Stimulated activated CD8-positive, alpha-beta memory T cell treated with anti-CD3 and anti-CD28 coated beads, Interleukin-7, amount 100 ng/mL, for 24 hours (primary cell): Measurements from ENCODE around the gene UACA.

Experiments
- DNase-seq: peaks from one replicate; pipeline ENCODE4 v3.0.0-alpha.2; 2020; ENCODE audit warnings: low read depth

Gene UACA

DNA sequence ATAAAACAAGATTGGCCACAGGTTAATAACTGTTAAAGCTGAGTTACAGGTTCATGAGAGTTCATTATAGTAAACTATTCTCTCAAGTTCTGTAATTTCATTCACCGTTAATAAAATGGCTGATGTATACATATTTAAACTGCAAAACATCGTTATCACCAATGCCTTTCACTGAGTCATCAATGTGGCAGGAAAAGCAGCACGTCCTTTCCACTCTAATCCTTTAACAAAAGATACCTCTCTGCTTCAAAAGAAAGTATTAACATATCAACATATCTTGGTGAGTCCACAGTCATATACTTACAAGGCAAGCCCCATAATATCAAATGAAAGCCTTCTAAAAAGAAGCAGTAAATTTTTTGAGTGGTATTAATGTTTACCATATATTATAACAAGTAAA, 54.5 kb downstream of the UACA start:
- no peak for DNase-seq

DNA sequence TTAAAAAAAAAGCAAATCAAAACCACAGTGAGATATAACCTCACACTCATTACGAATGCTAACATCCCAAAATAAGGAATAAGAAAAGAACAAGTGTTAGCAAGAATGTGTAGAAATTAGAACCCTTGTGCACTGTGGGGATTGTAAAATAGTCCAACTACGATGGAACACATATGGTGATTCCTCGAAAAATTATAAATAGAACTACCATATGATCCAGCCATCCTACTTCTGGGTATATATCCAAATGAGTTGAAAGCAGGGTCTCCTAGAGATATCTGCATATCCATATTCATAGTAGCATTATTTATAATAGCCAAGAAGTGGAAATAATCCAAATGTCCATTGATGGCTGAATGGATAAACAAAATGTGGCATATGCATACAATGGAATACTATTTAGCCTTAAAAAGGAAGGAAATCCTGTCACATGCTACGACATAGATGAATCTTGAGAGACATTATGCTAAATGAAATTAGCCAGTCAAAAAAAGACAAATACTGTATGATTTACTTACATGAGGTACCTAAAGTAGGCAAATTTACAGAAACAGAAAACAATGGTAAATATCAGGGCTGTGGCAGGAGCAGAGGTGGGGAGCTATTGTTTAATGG, 55.6 kb downstream of the UACA start:
- no peak for DNase-seq

DNA sequence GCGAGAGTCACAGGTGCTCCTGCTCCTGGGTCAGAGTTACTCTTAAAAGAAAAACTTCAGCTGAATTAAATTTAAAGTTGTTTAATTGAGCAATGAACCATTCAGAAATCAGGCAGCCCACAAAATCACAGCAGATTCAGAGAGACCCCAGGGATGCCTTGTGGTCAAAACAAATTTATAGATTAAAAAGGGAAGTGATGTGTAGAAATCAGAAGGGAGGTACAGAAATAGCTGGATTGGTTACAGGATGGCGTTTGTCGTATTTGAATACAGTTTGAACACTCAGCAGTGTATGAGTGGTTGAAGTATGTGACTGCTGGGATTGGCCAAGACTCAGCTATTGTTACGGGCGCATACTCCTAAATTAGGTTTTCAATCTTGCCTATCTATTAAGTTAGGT, 58.6 kb downstream of the UACA start:
- DNase-seq = no peak

DNA sequence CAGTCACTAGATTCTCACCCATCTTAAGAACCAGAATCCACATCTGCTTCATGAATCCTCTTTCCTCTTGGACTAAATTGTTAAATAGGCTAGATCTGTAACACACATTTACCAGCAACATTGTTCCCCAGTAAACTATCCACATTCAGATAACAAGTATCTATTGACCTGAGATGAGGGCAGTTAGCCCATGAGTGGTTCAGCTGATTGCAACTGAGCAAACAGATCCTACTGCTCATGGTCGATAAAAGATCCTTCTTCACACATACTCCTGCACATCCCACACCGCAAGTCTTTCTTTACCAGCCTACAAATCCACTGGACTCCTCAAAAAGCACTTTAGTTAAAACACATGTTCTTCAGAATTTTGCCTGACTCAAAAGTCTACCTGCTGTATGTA, 59.2 kb downstream of the UACA start:
- no peak for DNase-seq

DNA sequence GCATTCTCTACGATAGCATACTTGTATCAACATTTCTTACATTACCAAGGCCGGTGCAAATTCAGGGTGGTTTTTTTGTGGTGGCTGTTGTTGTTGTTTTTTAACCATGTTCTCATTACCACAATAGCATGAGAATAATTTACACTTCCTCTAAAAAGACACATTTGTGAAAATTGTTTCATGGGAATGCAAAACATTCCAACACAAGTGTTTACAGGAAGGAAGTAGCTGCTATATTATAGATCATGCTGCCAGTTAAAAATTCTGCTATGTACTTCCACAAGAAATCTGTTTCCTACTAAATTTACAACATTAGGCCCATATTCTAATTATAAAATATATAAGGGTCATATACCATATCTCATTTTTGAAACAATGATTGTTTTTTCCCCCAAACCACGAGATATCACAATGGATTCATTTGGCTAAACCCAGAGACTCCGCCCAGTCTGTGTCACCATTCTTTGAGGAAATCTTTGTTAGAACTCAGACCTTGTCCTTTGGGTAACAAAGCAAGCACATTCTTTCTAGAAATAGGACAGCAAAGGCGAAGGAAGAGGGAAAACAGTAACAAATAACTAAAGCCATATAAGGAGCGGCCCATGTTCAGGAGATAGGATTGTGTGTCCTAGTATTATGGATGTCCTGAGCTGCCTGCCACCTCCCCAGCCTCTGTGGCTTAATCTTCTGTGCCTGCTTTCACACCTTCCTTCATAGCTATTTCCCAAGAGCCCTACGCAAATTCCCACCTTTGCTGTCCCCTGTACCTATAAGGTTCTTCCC, 60.1 kb downstream of the UACA start:
- no peak for DNase-seq

DNA sequence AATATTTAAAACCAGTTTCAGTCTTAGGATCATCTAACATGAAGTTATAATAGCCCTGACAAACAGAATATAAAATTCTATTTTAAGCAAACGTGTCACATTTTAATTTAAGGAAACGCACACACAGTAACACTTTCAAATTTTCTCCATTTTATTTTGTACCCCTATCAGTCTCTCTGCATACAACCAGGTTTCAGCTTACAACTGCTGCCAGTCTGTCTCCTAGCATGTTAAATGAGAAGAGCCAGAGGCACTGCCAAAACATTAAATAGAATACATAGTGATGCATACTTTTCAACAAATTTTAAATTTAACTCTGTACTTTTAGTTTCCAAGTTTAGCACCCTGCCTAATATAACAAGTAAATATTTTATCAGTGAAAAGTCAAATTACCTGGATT, 60.8 kb downstream of the UACA start:
- no peak for DNase-seq

DNA sequence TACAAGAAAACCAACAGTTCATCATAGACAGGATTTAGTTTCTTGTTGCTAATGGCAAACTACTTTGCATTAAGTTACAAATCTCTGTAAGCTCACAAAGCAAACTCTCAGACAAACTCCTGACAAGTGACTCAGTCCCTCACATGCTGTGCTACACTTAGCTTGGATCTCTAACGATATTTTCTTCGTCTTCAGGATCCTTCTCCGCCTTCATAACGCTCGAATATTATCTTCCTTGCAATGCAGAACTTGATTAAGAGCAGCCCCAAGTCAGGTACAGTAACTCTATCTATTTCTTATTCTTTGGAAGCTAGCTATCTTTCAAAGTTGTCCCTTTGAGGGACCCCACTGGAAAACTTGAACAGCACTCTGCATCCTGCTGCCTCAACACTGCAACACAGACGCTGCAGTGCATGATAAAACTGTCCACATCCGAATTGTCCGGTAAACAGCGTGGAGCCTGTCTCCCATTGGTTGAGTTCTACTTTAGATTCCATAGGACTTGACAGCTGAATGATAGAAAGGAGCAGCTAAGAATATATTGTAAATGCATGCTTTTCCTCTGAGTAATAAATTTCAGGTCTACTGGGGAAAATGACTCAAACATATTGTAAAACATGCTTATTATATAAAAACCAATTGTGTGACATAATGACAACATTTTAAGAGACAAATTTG, 61.3 kb downstream of the UACA start:
- no peak for DNase-seq

DNA sequence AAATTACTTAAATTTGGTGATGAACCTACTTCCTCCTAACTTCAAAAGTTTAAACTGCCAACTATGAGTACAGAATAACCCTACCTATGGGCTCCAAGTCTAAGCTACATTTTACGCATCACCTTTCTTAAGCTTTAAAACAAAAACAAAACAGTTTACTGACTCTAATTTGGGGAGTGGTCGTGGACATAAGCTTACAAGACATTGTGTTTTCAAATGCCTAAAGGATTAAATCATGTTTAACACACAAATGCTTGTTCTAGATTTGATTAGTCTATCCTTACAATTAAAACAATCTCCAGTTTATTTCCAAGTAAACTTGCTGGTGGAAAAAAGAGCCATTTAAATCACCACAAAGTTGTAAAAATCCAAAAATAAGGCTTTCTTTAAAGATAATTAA, 62.2 kb downstream of the UACA start:
- no peak for DNase-seq

DNA sequence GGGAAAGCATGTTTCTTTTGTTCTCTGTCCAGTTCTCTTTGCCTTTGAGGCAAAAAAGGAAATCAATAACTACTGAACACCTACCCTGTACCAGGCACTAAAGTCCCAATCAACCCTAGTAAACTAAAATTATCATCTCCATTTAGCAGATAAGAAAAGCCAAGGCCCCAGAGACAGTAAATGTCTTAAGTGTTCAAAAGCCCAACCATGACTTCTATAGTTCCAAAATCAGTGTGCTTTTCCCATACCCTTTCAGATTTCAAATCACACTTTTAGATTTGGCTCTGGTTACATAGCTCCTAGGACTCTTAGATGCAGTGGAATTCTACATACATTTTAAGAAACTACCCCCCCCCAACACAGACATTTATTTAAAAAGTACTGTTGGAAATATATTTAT, 63.5 kb downstream of the UACA start:
- DNase-seq = no peak

DNA sequence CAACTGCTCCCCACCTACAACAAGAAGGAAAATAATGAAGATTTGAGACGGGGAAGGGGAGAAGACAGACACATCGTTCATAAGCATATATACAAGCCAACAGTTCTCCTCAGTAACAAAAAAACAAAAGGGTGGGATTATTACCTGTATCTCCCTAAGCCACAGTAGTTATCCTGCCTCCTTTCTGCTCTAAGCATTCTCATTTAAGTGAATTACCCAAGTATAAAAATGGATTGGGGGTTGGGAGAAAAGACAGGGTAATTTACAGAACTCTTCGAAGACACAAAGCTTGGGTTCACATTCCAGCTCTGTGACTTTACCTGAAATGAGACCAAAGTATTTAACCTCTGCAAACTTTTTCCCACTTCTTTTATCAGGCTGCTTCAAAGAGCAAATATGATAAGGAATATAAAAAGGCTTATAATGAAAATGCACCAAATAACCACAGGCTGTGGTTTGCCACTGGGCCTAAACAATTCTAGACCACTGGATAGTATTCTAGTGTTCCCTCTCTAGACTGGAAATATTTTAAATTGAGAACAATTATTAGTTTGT, 64.4 kb downstream of the UACA start:
- no peak for DNase-seq

DNA sequence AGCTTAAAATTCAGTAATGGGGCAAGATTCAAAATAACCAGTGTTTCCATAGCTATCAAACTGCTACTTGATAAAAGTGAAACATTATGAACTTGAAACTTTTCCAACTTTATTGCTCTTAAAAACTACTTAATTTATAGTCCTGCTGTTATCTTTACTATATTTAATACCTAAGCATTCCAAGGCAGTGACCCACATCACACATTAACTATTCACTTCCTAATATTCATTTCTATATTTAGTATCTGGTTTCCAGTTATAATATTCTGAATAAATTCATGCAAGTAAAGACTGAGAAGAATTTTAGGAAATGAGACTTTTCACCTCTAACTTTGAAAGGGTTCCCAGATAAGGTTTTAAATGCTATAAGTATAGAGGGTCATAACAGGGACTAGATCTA, 64.9 kb downstream of the UACA start:
- DNase-seq = no peak

DNA sequence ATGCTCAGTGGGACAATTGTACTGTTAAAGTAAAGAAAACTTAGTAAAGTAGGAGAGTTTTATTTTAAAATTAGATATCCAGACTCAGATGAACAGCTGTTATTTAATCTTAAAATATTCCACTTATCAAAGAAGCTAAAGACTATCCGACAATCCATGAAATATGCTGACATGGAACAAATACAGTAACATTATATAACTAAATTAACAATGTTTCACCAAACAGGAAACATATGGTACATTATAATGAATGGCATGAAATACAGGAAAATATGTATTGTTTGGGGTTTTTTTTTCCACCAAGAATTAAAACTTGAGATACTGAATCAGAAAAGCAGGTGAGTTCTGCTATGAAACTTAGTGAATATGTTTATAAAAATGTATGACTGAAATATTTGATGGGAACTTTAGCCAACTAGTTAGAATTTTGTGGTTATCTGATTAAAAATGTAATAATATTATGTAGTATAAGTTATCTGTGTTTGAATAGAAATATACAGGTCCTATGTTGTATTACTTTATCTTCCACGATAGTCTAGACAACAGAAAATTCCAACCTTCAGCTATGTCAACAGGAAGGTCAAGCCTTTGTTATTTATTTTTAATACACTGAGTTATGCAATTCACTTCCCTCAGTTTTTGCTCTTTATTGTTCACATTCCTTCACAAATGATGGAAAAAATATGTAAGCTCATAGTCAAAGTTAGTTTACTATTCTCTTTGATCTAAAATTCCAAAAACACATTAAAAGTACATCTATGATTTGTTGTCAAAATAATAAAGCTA, 72.7 kb downstream of the UACA start:
- DNase-seq = no peak

DNA sequence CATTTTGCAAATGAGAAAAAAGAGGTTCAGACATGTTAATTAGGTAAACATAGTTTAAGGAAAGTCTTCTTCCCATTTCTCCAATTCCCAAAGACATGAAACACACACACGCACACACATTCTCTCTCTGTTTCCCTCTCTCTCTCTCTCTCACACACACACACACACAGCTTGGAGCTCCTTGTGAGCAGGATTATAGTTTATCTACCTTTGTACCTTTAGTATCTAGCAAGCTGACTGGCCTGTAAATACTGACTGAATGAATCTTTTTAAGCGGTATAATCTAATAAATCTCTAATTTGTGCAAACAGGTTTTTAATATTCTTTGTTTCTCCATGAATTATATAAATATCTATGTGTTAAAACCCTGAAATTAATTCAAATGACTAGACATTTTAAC, 73.3 kb downstream of the UACA start:
- DNase-seq = no peak

DNA sequence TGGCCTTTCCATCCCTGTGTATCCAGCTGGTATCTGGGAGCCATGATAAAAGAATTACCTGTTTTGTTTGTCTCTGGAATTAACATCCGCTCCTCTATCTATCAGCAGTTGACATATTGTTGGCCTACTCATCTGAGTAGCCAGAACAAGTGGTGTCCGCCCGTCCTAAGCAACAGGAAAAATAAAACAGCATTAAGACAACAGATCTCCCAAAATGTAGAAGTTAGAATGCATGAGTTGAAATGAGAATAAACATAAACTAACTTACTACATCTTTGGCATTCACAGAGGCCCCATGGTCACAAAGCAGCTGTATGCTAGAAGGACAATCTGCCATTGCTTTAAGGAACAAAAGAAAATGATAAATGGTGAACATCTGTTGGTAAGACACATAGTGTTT, 75.9 kb downstream of the UACA start:
- no peak for DNase-seq

DNA sequence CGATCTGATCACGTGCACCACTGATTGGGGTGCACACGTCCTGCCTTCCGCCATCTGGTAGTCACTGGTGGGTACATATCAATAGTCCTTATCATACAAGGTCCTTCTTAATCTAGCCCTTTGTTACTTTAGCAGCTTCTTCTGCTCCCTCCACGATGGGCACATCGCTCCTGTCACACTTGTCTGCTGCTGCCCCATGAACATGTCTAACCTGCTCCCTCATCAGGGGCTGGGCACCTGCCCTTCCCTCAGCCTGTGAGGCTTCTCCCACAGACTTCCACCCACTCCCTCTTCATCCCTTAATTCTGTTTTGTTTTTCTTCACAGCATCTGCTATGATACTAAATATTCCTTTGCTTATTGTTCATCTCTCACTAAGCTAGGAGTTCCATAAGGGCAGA, 82.5 kb downstream of the UACA start:
- no peak for DNase-seq

DNA sequence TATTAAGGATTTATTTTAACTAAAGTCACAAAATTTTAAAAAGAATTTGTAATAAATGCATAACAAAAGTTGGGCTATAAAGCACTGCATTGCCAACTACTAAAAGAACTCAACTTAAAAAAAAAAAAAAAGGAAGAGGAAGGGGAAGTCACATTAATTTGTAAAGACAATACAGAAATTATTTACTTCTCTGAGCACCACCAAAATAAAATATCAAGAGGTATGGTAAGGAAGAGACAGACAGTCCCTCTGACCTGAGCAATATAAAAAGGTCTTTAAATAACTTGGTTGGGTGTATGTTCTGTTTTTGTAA, 83.5 kb downstream of the UACA start:
- no peak for DNase-seq

DNA sequence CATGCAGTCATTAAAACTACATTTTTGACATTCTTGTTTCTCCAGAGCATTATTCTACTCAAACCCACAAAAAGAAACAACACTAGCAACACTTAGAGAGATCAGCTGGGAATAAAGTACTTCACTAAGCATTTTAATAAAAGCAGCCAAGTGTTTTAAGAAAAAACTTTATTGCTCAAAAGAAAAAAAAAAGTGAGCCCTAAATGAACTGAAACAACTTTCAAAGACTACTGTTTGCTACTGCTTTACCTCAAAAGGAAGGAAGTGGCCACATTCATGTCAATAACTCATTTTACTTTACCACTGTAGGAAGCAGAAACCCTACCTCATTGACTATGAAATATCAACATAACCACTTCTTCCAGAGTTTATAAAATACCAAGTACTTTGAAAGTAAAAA, 91.3 kb downstream of the UACA start:
- DNase-seq = no peak

DNA sequence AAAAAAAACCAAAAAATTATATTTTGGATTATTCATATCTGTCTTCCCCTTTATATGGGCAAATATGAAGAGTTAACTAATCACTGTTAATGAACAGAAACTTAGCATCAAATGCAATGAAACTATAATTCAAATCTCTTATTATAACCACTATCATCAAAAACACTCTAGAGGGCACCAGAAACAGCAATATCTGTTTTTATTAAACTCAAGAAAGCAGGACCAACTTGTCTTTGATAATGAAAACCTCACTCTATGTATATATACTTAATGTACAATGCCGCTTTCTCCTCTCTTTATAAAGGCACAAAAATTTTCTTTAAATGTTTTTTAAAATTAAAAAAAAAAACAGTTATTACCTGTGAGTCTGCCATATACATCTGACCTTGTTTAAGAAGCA, 92.7 kb downstream of the UACA start:
- DNase-seq = no peak

DNA sequence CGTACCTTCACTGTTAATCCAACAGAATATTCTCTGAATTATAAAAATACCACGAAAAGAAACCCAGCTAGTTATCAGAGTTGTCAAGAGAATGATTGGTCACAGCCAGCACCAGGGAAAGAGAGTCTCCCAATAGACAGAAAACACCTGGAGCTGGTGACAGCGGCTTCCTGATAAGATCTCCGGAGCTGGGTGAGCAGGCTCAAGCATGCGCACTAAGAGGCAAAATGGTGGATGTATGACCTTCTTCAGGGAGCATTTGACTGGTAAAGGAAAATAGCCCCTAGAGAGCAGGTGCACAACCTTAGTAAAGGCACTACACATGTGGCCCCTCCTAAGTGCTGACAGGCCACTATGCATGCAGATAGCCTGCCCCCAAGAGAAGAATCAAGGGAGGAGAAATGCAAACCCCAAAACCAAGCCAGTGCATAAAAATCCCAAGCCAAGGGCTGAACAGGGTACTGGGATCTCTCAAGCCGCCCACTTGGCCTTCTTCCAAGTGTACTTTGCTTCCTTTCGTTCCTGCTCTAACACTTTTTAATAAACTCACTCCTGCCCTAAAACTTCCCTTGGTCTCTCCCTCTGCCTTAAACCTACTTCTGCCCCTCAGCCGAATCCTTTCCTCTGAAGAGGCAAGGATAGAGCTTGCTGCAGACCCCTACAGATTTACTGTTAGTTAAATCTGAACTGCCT, 93.2 kb downstream of the UACA start:
- no peak for DNase-seq

DNA sequence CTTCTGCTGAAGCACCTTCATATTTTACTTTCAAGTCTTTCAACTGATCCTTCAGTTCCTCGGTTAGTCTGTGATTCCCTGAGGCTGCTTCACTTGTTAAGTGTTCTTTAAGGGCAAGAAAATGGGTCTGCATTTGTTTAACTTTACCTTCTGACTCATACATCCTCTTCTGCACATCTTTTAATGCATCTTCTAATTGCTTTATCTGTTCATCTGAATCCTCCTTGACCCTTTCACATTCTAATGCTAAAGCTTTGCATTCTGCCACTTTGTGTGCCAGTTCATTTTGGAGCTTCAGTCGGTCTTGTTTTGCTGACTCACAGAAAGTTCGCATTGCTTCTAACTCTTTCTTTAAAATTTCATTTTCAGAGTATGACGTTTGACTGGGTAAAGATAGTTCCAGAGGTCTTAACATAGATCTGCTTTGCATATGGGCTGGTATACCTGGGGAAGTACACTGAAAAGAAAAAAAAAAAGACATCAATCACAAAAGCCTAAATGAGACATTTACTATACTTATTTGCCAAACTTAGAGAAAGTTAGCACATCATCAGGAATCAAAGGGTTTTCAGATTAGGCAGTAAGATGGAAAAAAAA, 94.3 kb downstream of the UACA start:
- DNase-seq = no peak

DNA sequence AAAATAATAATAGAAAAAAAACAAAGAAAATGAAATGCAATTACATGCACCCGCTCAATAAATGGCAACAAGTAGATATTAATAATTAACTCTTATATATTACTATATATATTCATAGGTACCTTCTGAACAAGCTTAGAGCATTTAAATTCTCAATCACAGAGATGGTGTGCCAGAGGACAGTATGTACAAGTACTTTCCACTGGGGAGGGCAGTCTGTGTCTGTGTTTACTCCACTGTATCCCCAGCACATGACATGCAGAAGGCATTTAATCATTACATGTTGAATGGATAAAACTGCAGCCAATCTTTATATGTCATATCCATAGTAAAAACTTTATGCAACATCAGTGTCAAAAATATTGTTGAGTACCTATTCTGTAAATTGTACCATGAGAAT, 97.8 kb downstream of the UACA start:
- DNase-seq = no peak

DNA sequence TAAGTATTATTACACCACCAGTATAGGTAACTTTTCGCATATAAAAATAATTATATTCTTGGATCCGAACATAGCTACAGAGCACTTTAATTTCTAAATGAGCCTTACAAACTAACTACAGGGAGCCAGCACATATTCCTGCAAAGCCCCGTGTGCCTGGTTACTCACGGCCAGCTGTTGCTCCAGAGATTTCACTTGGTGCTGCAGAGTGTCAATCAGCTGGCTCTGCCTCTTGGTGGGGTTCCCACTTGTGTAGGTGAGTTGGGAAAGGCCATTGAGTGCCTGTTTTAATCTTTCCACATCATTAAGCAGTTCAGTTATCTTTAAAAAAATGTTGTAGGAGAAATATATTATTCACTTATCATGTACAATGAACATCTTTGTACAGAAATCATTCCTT, 98.9 kb downstream of the UACA start:
- DNase-seq = no peak
